ENCODE data around the gene SLX9. TPM values are rescaled to one million over a fixed set of nuclear protein-coding genes. Genes with fewer than 3 reads are reported as not detected.

The SLX9 gene
- total and polyA plus RNA-seq, 2 donors (not counting 1 experiment from before 2014, with no cell fraction given): 11.7 to 15.9 TPM

GRCh38 chr21:44991538-44992483 lies 52.0 kb downstream of the SLX9 start:
- peaks cover 11 to 17% of the 10 kb centered on the region in 2 donors for H3K4me1 ChIP-seq (ENCODE audit: control insufficient read depth in 2 of 2, insufficient read depth in 2 of 2, low read length in 2 of 2)
- H2AFZ ChIP-seq (ENCODE audit: insufficient read depth, low read depth, low read length, poor library complexity, severe bottlenecking): no peak overlapping the region
- Mint-ChIP-seq H3K9me3 (ENCODE audit: insufficient read depth) (no peaks in the 10 kb centered on the region), H3K27ac (no peak overlapping the region), H3K4me3 (no peak overlapping the region), H3K27me3 (peaks cover 10% of the 10 kb centered on the region), H3K4me1 (peaks cover 6% of the 10 kb centered on the region)
- peaks cover 0 to 3% (median 0%) of the 10 kb centered on the region in 3 donors for H3K9me3 ChIP-seq (ENCODE audit: control extremely low read depth in 1 of 3, control insufficient read depth in 2 of 3, insufficient read depth in 1 of 3, low read length in 2 of 3)
- CTCF ChIA-PET: no interaction called here
- no peak overlapping the region for H3K9ac ChIP-seq (ENCODE audit: low read length)
- H3K27ac ChIP-seq (ENCODE audit: low read length in 2 of 2): no peak overlapping the region
- WGBS (ENCODE audit: insufficient coverage): 95% methylated on average over 27 of the region's 38 CpGs
- POLR2A ChIA-PET: no interaction called here
- H4K20me1 ChIP-seq (ENCODE audit: control insufficient read depth, insufficient read depth, low read length, poor library complexity, severe bottlenecking): no peaks in the 10 kb centered on the region
- H3K79me2 ChIP-seq (ENCODE audit: control insufficient read depth, insufficient read depth, low read length): no peaks in the 10 kb centered on the region
- no peak for TF ChIP-seq EZH2 (IDR thresholded peaks at IDR 0.05; ENCODE audit: borderline replicate concordance, insufficient read depth, low read depth, low read length, poor library complexity, severe bottlenecking)
- no peak for DNase-seq
- peaks cover 0 to 17% (median 0%) of the 10 kb centered on the region in 4 experiments for H3K27me3 ChIP-seq (replicated peaks in 1 of 4; ENCODE audit: control extremely low read depth in 1 of 4, control insufficient read depth in 3 of 4, insufficient read depth in 4 of 4, low read length in 3 of 4)
- no peak overlapping the region for H3K4me3 ChIP-seq (ENCODE audit: control extremely low read depth in 1 of 5, extremely low read depth in 1 of 5, insufficient read depth in 1 of 5, low read depth in 2 of 5, low read length in 4 of 5)
- no peak overlapping the region for H3K4me2 ChIP-seq (replicated peaks; ENCODE audit: low read depth, low read length, poor library complexity, severe bottlenecking)
- ATAC-seq (ENCODE audit: low read depth): no peak
- intact Hi-C loops (cut with micrococcal nuclease): no loop called here
- H3K36me3 ChIP-seq (replicated peaks in 1 of 2; ENCODE audit: control extremely low read depth in 1 of 2, control insufficient read depth in 1 of 2, extremely low read depth in 1 of 2, insufficient read depth in 2 of 2, low read length in 1 of 2): no peaks in the 10 kb centered on the region

GRCh38 chr21:44992608-44993031 lies 52.8 kb downstream of the SLX9 start:
- H3K4me3 Mint-ChIP-seq: no peak overlapping the region
- Histone ChIP-seq H3K79me2 (ENCODE audit: control insufficient read depth, insufficient read depth, low read length) (no peaks in the 10 kb centered on the region), H3K27ac (ENCODE audit: low read length in 2 of 2) (no peak overlapping the region), H3K4me2 (replicated peaks; ENCODE audit: low read depth, low read length, poor library complexity, severe bottlenecking) (no peak overlapping the region), H3K4me1 (ENCODE audit: control insufficient read depth in 2 of 2, insufficient read depth in 2 of 2, low read length in 2 of 2) (peaks cover 11 to 17% of the 10 kb centered on the region in 2 donors), H3K4me3 (ENCODE audit: control extremely low read depth in 1 of 5, extremely low read depth in 1 of 5, insufficient read depth in 1 of 5, low read depth in 2 of 5, low read length in 4 of 5) (no peak overlapping the region), H3K36me3 (replicated peaks in 1 of 2; ENCODE audit: control extremely low read depth in 1 of 2, control insufficient read depth in 1 of 2, extremely low read depth in 1 of 2, insufficient read depth in 2 of 2, low read length in 1 of 2) (no peaks in the 10 kb centered on the region), H2AFZ (ENCODE audit: insufficient read depth, low read depth, low read length, poor library complexity, severe bottlenecking) (no peak overlapping the region), H3K27me3 (replicated peaks in 1 of 4; ENCODE audit: control extremely low read depth in 1 of 4, control insufficient read depth in 3 of 4, insufficient read depth in 4 of 4, low read length in 3 of 4) (peaks cover 0 to 20% (median 0%) of the 10 kb centered on the region in 4 experiments), H3K9ac (ENCODE audit: low read length) (no peak overlapping the region), H3K9me3 (ENCODE audit: control extremely low read depth in 1 of 3, control insufficient read depth in 2 of 3, insufficient read depth in 1 of 3, low read length in 2 of 3) (peaks cover 0 to 3% (median 0%) of the 10 kb centered on the region in 3 donors), H4K20me1 (ENCODE audit: control insufficient read depth, insufficient read depth, low read length, poor library complexity, severe bottlenecking) (no peaks in the 10 kb centered on the region)
- peaks cover 6% of the 10 kb centered on the region for H3K4me1 Mint-ChIP-seq
- no peaks in the 10 kb centered on the region for H3K9me3 Mint-ChIP-seq (ENCODE audit: insufficient read depth)
- intact Hi-C loops (cut with micrococcal nuclease): no loop called here
- WGBS (ENCODE audit: insufficient coverage): 96% methylated on average over 13 of the region's 13 CpGs
- no peak for DNase-seq
- H3K27ac Mint-ChIP-seq: no peak overlapping the region
- POLR2A ChIA-PET: no interaction called here
- H3K27me3 Mint-ChIP-seq: peaks cover 10% of the 10 kb centered on the region
- CTCF ChIA-PET: no interaction called here
- no peak for TF ChIP-seq EZH2 (IDR thresholded peaks at IDR 0.05; ENCODE audit: borderline replicate concordance, insufficient read depth, low read depth, low read length, poor library complexity, severe bottlenecking)
- TF ChIP-seq CTCF (IDR thresholded peaks at IDR 0.05): no peak
- ATAC-seq (ENCODE audit: low read depth): no peak
